Measurements from ENCODE around the gene BBC3.

The BBC3 gene

DNA sequence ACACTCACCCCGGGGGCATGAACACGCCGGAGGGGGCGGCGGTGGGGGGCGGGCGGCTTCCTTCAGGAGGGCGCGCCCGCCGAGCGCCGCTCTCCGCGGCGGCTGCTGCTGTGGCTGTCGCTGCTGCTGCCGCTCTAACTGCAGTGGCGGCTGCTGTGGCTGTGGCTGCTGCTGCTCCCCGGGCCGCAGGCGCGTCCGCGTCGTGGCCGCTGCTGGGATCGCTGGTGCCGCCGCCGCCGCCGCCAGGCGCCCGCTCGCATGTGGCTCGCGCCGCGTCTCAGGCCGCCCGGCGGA, at the start of gene BBC3:
Gene BBC3 (minus strand): TSS at position 279 of the 294 bp plus-strand sequence. CDS start 2,768 bp downstream, outside the sequence.
- TF ChIP-seq GATA2 (IDR thresholded peaks at IDR 0.05; ENCODE audit: low read depth, low read length), result no peak
- no peak for TF ChIP-seq GATA3 (IDR thresholded peaks at IDR 0.05; ENCODE audit: low read depth, low read length)

GRCh38 chr19:47280183-47280797, 49.3 kb upstream of the BBC3 start:
- TF ChIP-seq GATA2 (IDR thresholded peaks at IDR 0.05; ENCODE audit: low read depth, low read length), result no peak
- no peak for TF ChIP-seq GATA3 (IDR thresholded peaks at IDR 0.05; ENCODE audit: low read depth, low read length)

DNA sequence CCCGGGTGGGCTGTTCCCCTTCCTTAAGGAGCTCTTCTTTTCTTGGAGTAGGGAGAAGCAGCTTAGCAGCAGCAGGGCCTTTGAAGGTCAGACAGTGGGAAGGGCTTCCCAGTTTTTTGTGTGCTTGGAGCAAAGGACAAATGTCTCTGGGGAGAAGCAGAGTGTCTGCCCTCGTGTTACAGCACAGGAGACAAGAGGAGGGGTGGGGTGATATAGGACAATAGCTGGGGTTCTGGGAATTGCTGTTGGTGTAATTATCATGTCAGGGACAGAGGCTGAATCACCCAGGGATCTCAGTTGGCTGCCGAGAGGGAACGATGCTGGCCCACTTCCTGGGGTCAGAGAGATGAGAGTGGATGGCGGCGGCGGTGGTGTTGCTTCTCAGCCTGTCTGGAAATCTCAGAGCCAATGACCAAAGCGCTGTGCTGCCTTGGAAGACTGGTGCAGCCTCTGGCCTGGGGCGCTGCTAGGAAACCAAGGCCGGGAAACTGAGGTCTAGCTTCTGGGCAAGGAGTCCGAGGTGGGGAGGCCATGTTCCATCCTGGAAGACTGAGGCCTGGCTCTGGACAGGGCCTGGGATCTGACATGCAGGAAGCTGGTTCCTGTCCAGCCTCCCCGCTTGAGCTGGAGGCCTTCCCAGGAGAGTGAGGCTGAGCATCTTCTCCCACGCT, 44.9 kb upstream of the BBC3 start:
- no peak for TF ChIP-seq GATA2 (IDR thresholded peaks at IDR 0.05; ENCODE audit: low read depth, low read length)
- TF ChIP-seq GATA3 (IDR thresholded peaks at IDR 0.05; ENCODE audit: low read depth, low read length), result no peak

- TF ChIP-seq GATA2 (IDR thresholded peaks at IDR 0.05; ENCODE audit: low read depth, low read length) (no peak), GATA3 (IDR thresholded peaks at IDR 0.05; ENCODE audit: low read depth, low read length) (no peak)
Observed at GRCh38 chr19:47274891-47275761, 44.1 kb upstream of the BBC3 start.

- TF ChIP-seq GATA2 (IDR thresholded peaks at IDR 0.05; ENCODE audit: low read depth, low read length) (no peak), GATA3 (IDR thresholded peaks at IDR 0.05; ENCODE audit: low read depth, low read length) (no peak)
Observed at GRCh38 chr19:47274071-47274890, 43.3 kb upstream of the BBC3 start, which contains the start of gene INAFM1. TSS of gene INAFM1 (plus strand) at chr19:47274885. CDS start at chr19:47274920, 35 bp downstream.

GRCh38 chr19:47273313-47274070, 42.5 kb upstream of the BBC3 start:
- TF ChIP-seq GATA2 (IDR thresholded peaks at IDR 0.05; ENCODE audit: low read depth, low read length) (no peak), GATA3 (IDR thresholded peaks at IDR 0.05; ENCODE audit: low read depth, low read length) (no peak)

DNA sequence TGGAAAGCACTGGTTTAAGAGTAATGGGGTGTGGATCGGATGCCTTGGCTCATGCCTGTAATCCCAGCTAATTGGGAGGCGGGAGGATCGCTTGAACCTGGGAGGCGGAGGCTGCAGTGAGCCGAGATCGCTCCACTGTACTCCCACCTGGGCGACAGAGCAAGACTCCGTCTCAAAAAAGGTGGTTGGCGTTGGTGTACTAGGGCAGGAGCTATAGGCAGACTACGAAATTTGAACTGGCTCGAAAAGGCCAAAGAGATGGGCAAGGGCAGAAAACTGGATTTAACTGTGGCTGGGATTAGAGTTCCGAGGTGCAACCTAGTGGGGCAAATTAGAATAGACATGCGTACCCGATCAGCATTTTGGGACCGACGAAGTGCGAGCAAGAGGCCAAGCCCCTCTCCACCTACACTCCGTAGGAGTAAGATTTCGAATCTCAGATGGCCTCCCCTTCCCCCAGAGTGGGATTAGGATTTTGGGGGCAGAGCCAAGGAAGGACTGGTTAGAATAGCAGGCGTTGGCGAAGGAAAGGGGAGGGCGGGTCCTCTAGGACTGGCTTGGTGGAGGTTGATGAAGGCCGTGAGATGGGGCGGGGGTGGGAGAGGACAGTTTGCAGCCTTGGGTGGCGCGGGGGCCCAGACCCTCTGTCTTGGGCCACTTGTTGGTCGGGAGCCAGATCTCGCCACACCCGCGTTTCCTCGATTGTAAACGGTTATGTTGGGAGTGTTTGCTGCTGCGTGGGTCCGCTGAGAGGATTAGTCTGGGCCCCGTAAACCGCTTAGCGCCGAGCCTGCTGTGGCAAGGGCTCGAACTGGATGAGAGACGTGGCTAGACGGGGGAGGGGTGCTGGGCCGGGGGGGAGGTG, 41.7 kb upstream of the BBC3 start:
- TF ChIP-seq GATA2 (IDR thresholded peaks at IDR 0.05; ENCODE audit: low read depth, low read length) (no peak), GATA3 (IDR thresholded peaks at IDR 0.05; ENCODE audit: low read depth, low read length) (no peak)

DNA sequence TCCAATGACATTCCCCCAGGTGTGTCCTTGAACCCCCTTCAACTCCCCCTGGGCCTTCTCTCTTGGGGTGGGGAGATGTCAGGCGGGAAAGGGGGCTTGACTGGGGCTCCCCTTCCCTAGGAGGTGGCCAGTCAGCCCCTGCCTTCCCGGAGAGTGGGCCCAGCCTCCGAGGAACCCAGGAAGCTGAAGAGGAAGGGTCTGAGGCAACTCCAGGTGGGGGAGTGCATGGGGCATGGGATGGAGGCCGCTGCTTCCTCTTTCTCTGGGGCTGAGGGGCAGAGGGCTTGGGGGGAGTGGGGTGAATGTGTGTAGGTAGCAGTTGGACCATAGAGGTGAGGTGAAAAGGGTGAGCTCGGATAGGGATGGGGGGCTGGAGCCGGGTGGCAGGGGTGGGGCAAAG, 41.0 kb upstream of the BBC3 start:
- TF ChIP-seq GATA3 (IDR thresholded peaks at IDR 0.05; ENCODE audit: low read depth, low read length) (no peak), GATA2 (IDR thresholded peaks at IDR 0.05; ENCODE audit: low read depth, low read length) (no peak)

- TF ChIP-seq GATA3 (IDR thresholded peaks at IDR 0.05; ENCODE audit: low read depth, low read length), result no peak
- TF ChIP-seq GATA2 (IDR thresholded peaks at IDR 0.05; ENCODE audit: low read depth, low read length), result no peak
Observed at GRCh38 chr19:47270408-47270807, 39.4 kb upstream of the BBC3 start.

DNA sequence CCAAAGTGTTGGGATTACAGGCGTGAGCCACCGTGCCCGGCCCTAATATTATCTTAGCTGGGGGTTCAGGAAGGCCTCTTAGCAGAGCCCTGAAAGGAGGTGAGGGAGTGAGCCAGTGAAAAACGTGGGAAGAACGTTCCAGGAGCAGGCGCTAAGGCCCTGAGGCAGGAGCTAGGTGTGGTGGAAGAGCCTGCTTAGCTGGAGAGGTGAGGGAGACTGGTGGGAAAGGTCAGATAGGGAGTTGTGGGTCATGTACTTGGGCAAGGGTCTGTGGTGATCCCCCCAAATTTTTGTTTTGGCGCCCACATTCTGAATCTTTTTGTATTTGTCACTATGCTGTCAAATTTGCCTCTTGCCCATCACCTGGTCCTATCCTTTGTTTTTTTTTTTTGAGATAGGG, 38.6 kb upstream of the BBC3 start:
- TF ChIP-seq GATA3 (IDR thresholded peaks at IDR 0.05; ENCODE audit: low read depth, low read length), result no peak
- TF ChIP-seq GATA2 (IDR thresholded peaks at IDR 0.05; ENCODE audit: low read depth, low read length), result no peak

DNA sequence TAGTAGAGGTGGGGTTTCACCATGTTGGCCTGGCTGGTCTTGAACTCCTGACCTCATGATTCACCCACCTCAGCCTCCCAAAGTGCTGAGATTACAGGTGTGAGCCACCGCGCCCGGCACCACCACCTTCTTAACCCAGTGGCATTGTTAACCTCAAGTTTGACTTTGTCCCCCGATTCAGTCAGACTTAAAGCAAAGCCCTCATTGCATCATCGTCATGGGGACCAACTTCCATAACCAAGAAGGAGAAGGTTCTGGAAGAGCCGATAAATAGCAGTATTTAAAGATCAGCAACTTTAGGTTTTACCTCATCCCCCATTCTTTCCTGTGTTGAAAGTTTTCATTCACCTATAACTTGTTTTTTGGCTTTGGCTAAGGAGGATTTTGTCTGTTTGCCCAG, 37.0 kb upstream of the BBC3 start:
- TF ChIP-seq GATA2 (IDR thresholded peaks at IDR 0.05; ENCODE audit: low read depth, low read length), result no peak
- TF ChIP-seq GATA3 (IDR thresholded peaks at IDR 0.05; ENCODE audit: low read depth, low read length), result no peak

- TF ChIP-seq GATA2 (IDR thresholded peaks at IDR 0.05; ENCODE audit: low read depth, low read length) (no peak), GATA3 (IDR thresholded peaks at IDR 0.05; ENCODE audit: low read depth, low read length) (no peak)
Observed at GRCh38 chr19:47267350-47267759, 36.4 kb upstream of the BBC3 start.
